Stomach (tissue), 9 donors: ENCODE data around the gene GPR25. TPM values are rescaled to one million over a fixed set of nuclear protein-coding genes. Genes with fewer than 3 reads are reported as not detected.

Experiments
- DNase-seq, 2 donors: peaks; one replicate each; pipeline versions ENCODE4 v3.0.0 to v3.0.0-alpha.2; 2013 to 2019
- H3K27ac ChIP-seq, 5 donors: fragments of 200-600 bp in 4 of 5; sonication (generic) in 4 of 5; one replicate each; pipeline ENCODE4 v1.5.1; 2013 to 2019; ENCODE audit warnings: mild to moderate bottlenecking in 1 of 5, moderate library complexity in 1 of 5
- H3K27me3 ChIP-seq, 3 donors: fragments of 200-600 bp; sonication (generic); one replicate each; pipeline ENCODE4 v1.5.1; 2017 to 2019; ENCODE audit warnings: mixed run types in 1 of 3
- H3K36me3 ChIP-seq, 4 donors: fragments of 200-600 bp; sonication (generic); 1 replicate in 3 of 4; 2 replicates in 1 of 4; pipeline ENCODE4 v1.5.1; 2016 to 2019
- H3K4me1 ChIP-seq, 4 donors: fragments of 200-600 bp; sonication (generic); one replicate each; pipeline ENCODE4 v1.5.1; 2016 to 2019
- H3K4me3 ChIP-seq, 4 donors: fragments of 200-600 bp; sonication (generic) in 3 of 4; one replicate each; pipeline ENCODE4 v1.5.1; 2016 to 2019; ENCODE audit warnings: mild to moderate bottlenecking in 1 of 4
- H3K9me3 ChIP-seq, 4 donors: fragments of 200-600 bp; sonication (generic); one replicate each; pipeline ENCODE4 v1.5.1; 2016 to 2019
- CTCF ChIP-seq, 7 experiments: fragments of 450-650 bp in 4 of 7; fragments of 200-600 bp in 3 of 7; sonication (generic) in 3 of 7; IDR thresholded peaks; one replicate each; pipeline ENCODE4 v1.5.1; 2016 to 2019; ENCODE audit warnings: antibody characterized with exemption in 7 of 7, control low read depth in 2 of 7, mild to moderate bottlenecking in 1 of 7
- EP300 ChIP-seq: sonication (generic); formaldehyde crosslinking; IDR thresholded peaks from one replicate; pipeline ENCODE4 v1.6.1; 2017; ENCODE audit warnings: antibody characterized with exemption
- POLR2A ChIP-seq, 4 donors: fragments of 450-650 bp; IDR thresholded peaks; one replicate each; pipeline ENCODE4 v1.6.1; 2016; ENCODE audit warnings: antibody characterized with exemption in 4 of 4, control low read depth in 2 of 4, mild to moderate bottlenecking in 1 of 4, moderate library complexity in 1 of 4
- POLR2AphosphoS5 ChIP-seq, 3 donors: sonication (generic); formaldehyde crosslinking; IDR thresholded peaks; one replicate each; pipeline ENCODE4 v1.6.1; 2016; ENCODE audit warnings: antibody characterized with exemption in 3 of 3
- WGBS, 5 donors: extraction: QIAGEN DNeasy Blood & Tissue Kit in 3 of 5; methylation state at CpG; one replicate each; pipeline versions ENCODE4 v1.1.5 to v1.1.7; 2013 to 2018; 5-methylcytosine and 5-hydroxymethylcytosine counted together
- intact Hi-C: fragments of 100-400 bp; cut with DNase I; formaldehyde crosslinking; loops from one replicate; pipeline ENCODE4 v1.15.1; 2023; ENCODE audit warnings: low total_unique reads
- polyA plus RNA-seq, 3 donors: library from polyadenylated mRNA; stranded (reverse); fragments of 200-250 nt; gene quantifications; one replicate each; pipeline ENCODE4 v1.2.3, GENCODE V29; 2013
- total RNA-seq, 5 donors: library from RNA; depleted of rRNA; stranded (reverse); fragments of >200 nt; gene quantifications; one replicate each; pipeline versions ENCODE4 v1.1.0 to v1.2.3, GENCODE V29; 2014 to 2016
- donor health status: healthy with polysubstance abuse.
- donor health status: Bipolar disorder and iron deficiency.
- donor health status: healthy.

Gene GPR25
- total and polyA plus RNA-seq, 8 donors = 0.08 to 1.5 (median 0.75) TPM; not detected in 5

GRCh38 chr1:200873671-200874397 lies 1.1 kb downstream of the GPR25 start:
- Histone ChIP-seq H3K4me3 (peak overlapping the region; percentile 31 to 49 (median 46)), H3K27ac (peak overlapping the region; percentile 34 to 60 (median 54)), H3K27me3 (peaks cover 10 to 87% (median 30%) of the 10 kb centered on the region in 3 donors), H3K4me1 (peaks cover 12 to 16% (median 15%) of the 10 kb centered on the region in 4 donors), H3K9me3 (no peaks in the 10 kb centered on the region), H3K36me3 (no peaks in the 10 kb centered on the region)
- peak in 1 of 2 donors; percentile 55 for DNase-seq
- no peak for TF ChIP-seq POLR2A (IDR thresholded peaks at IDR 0.05)
- no peak for TF ChIP-seq CTCF (IDR thresholded peaks at IDR 0.05)
- TF ChIP-seq EP300 = no peak
- TF ChIP-seq POLR2AphosphoS5 (IDR thresholded peaks at IDR 0.05) = no peak
- WGBS, 5 donors = 19 to 35% (median 21%) methylated on average over 29 to 66 of the region's 66 CpGs
- intact Hi-C loops = no loop called here

- no peaks in the 10 kb centered on the region for H3K9me3 ChIP-seq
- peak overlapping the region in 2 of 4 donors; percentile 43 to 49 for H3K4me3 ChIP-seq
- no peak for DNase-seq
- H3K36me3 ChIP-seq = no peaks in the 10 kb centered on the region
- 71 to 90% (median 80%) methylated on average over 6 of the region's 6 CpGs for WGBS, 5 donors
- peaks cover 12 to 16% (median 15%) of the 10 kb centered on the region in 4 donors for H3K4me1 ChIP-seq
- no peak overlapping the region for H3K27ac ChIP-seq
- H3K27me3 ChIP-seq = peaks cover 10 to 82% (median 30%) of the 10 kb centered on the region in 3 donors
- TF ChIP-seq POLR2A (IDR thresholded peaks at IDR 0.05) = no peak
- no peak for TF ChIP-seq EP300
- TF ChIP-seq CTCF (IDR thresholded peaks at IDR 0.05) = no peak
- TF ChIP-seq POLR2AphosphoS5 (IDR thresholded peaks at IDR 0.05) = no peak
- intact Hi-C loops = no loop called here
Measured at GRCh38 chr1:200874694-200875093, 1.9 kb downstream of the GPR25 start.

DNA sequence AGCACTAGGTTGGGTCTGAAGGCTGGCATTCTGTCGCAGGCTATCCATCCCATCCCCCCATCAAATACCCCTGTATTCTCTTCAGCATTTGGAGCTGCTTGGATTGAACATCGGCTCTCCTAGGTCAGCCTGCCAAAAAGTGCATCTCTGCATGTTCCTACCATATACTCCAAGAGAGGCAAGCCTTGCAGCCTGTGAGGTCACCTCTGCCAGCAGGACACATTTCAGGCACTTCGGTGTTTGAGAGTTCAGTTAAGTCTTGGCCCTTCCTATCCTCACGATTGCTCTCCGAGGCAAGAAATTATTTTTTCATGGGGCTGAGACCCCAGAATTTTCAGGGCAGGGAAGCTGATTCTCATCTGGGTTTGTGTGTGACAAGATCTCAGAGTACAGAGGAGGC lies 2.6 kb downstream of the GPR25 start:
- H3K27me3 ChIP-seq = peaks cover 10 to 75% (median 30%) of the 10 kb centered on the region in 3 donors
- DNase-seq = no peak
- H3K4me1 ChIP-seq = peaks cover 12 to 16% (median 15%) of the 10 kb centered on the region in 4 donors
- H3K4me3 ChIP-seq = no peak overlapping the region
- 81 to 92% (median 82%) methylated on average over 5 of the region's 5 CpGs for WGBS, 5 donors
- intact Hi-C loops = no loop called here
- H3K36me3 ChIP-seq = no peaks in the 10 kb centered on the region
- H3K27ac ChIP-seq = no peak overlapping the region
- TF ChIP-seq POLR2A (IDR thresholded peaks at IDR 0.05) = no peak
- TF ChIP-seq EP300 = no peak
- no peak for TF ChIP-seq POLR2AphosphoS5 (IDR thresholded peaks at IDR 0.05)
- TF ChIP-seq CTCF (IDR thresholded peaks at IDR 0.05) = no peak
- H3K9me3 ChIP-seq = no peaks in the 10 kb centered on the region

DNA sequence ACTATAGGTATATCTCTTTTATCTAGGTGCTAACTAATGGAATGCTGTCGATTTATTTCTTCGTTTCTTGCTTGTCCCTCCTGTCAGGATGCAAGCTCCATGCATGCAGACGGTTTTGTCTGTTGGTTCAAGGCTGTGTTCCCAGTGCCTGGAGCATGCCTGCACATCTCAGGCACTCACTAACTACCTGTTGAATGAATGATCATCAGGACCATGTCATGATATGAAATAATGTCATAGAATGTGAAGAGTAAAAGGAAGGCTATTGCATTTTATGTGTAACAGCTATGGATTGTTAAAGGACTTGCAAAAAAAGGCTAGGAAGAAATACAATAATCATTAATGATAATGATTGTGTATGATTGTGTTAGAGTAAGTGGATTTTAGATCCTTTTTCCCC lies 4.2 kb downstream of the GPR25 start:
- 77 to 84% (median 81%) methylated on average over 3 of the region's 3 CpGs for WGBS, 5 donors
- Histone ChIP-seq H3K27ac (no peak overlapping the region), H3K4me3 (no peak overlapping the region), H3K27me3 (peaks cover 10 to 62% (median 24%) of the 10 kb centered on the region in 3 donors), H3K4me1 (peaks cover 12 to 16% (median 15%) of the 10 kb centered on the region in 4 donors), H3K9me3 (no peaks in the 10 kb centered on the region), H3K36me3 (no peaks in the 10 kb centered on the region)
- intact Hi-C loops = no loop called here
- DNase-seq = no peak
- no peak for TF ChIP-seq CTCF (IDR thresholded peaks at IDR 0.05)
- TF ChIP-seq EP300 = no peak
- no peak for TF ChIP-seq POLR2A (IDR thresholded peaks at IDR 0.05)
